ENCODE results near the gene STH. TPM values are rescaled to one million over a fixed set of nuclear protein-coding genes. Genes with fewer than 3 reads are reported as not detected.
A peak's percentile ranks its signal among the peaks of the same experiment; 100 is the strongest.
"Not testable (repeated sequence)": the region's sequence is repeated elsewhere in the genome, so short reads cannot be mapped to it uniquely, and the experiment has no call there.

Gene STH
- total and polyA plus RNA-seq, 2 experiments from 2014 or later = not detected

GRCh38 chr17:46012506-46013079 is 13.5 kb downstream of the STH start:
- no peak for DNase-seq (ENCODE audit: low read depth in 1 of 2, low spot score in 1 of 2)
- TF ChIP-seq CTCF (IDR thresholded peaks at IDR 0.05; ENCODE audit: low read depth, low read length) = no peak
- no peaks in the 10 kb centered on the region for H3K4me1 ChIP-seq (ENCODE audit: low read depth)
- no peak overlapping the region for H3K4me3 ChIP-seq
- no peaks in the 10 kb centered on the region for H3K36me3 ChIP-seq
- H3K27ac ChIP-seq = no peak overlapping the region
- H3K27me3 ChIP-seq = no peaks in the 10 kb centered on the region
- H3K9me3 ChIP-seq (ENCODE audit: low read depth) = no peaks in the 10 kb centered on the region

GRCh38 chr17:46013127-46013501 is 14.1 kb downstream of the STH start:
- Histone ChIP-seq H3K27ac (no peak overlapping the region), H3K4me3 (no peak overlapping the region)
- no peak for DNase-seq (ENCODE audit: low read depth in 1 of 2, low spot score in 1 of 2)

GRCh38 chr17:46013502-46014165 is 14.6 kb downstream of the STH start:
- DNase-seq (ENCODE audit: low read depth in 1 of 2, low spot score in 1 of 2) = peak in 1 of 2 donors; percentile 14
- no peak for TF ChIP-seq CTCF (IDR thresholded peaks at IDR 0.05; ENCODE audit: low read depth, low read length)
- Histone ChIP-seq H3K4me1 (ENCODE audit: low read depth) (no peaks in the 10 kb centered on the region), H3K4me3 (no peak overlapping the region), H3K36me3 (no peaks in the 10 kb centered on the region), H3K9me3 (ENCODE audit: low read depth) (no peaks in the 10 kb centered on the region), H3K27me3 (no peaks in the 10 kb centered on the region), H3K27ac (no peak overlapping the region)

More at GRCh38 chr17:46013127-46013501, 14.1 kb downstream of the STH start:
- H3K4me1 ChIP-seq (ENCODE audit: low read depth) = no peaks in the 10 kb centered on the region
- no peak for TF ChIP-seq CTCF (IDR thresholded peaks at IDR 0.05; ENCODE audit: low read depth, low read length)
- H3K27me3 ChIP-seq = no peaks in the 10 kb centered on the region
- H3K36me3 ChIP-seq = no peaks in the 10 kb centered on the region
- H3K9me3 ChIP-seq (ENCODE audit: low read depth) = no peaks in the 10 kb centered on the region

GRCh38 chr17:46019408-46019925 is 20.4 kb downstream of the STH start:
- not testable (repeated sequence) for H3K4me3 ChIP-seq; H3K27me3 ChIP-seq; H3K27ac ChIP-seq; H3K4me1 ChIP-seq (ENCODE audit: low read depth); DNase-seq (ENCODE audit: low read depth in 1 of 2, low spot score in 1 of 2); H3K36me3 ChIP-seq; H3K9me3 ChIP-seq (ENCODE audit: low read depth)

GRCh38 chr17:46020023-46020761 is 21.1 kb downstream of the STH start:
- no peak for DNase-seq (ENCODE audit: low read depth in 1 of 2, low spot score in 1 of 2)
- Histone ChIP-seq H3K9me3 (ENCODE audit: low read depth) (no peaks in the 10 kb centered on the region), H3K27me3 (no peaks in the 10 kb centered on the region), H3K4me1 (ENCODE audit: low read depth) (no peaks in the 10 kb centered on the region), H3K36me3 (no peaks in the 10 kb centered on the region), H3K4me3 (no peak overlapping the region), H3K27ac (no peak overlapping the region)
- no peak for TF ChIP-seq CTCF (IDR thresholded peaks at IDR 0.05; ENCODE audit: low read depth, low read length)

- no peaks in the 10 kb centered on the region for H3K4me1 ChIP-seq (ENCODE audit: low read depth)
- no peak for TF ChIP-seq CTCF (IDR thresholded peaks at IDR 0.05; ENCODE audit: low read depth, low read length)
- no peak overlapping the region for H3K27ac ChIP-seq
- H3K36me3 ChIP-seq = no peaks in the 10 kb centered on the region
- no peaks in the 10 kb centered on the region for H3K27me3 ChIP-seq
- no peak for DNase-seq (ENCODE audit: low read depth in 1 of 2, low spot score in 1 of 2)
- no peaks in the 10 kb centered on the region for H3K9me3 ChIP-seq (ENCODE audit: low read depth)
- H3K4me3 ChIP-seq = no peak overlapping the region
These were observed 21.9 kb downstream of the STH start for GRCh38 chr17:46020998-46021397.

GRCh38 chr17:46023366-46023765 is 24.3 kb downstream of the STH start:
- not testable (repeated sequence) for H3K9me3 ChIP-seq (ENCODE audit: low read depth); DNase-seq (ENCODE audit: low read depth in 1 of 2, low spot score in 1 of 2); H3K4me1 ChIP-seq (ENCODE audit: low read depth)

More at GRCh38 chr17:46023366-46023765, 24.3 kb downstream of the STH start:
- H3K4me3 ChIP-seq, H3K27me3 ChIP-seq, H3K36me3 ChIP-seq, H3K27ac ChIP-seq: not testable (repeated sequence)
